Activated CD4-positive, alpha-beta T cell treated with anti-CD3 and anti-CD28 coated beads, Interleukin-2, Interleukin-4, amounts not matched to agents 100 ng/mL and 50 ng/mL, durations not matched to agents 16 hours and 8 hours (primary cell): ENCODE measurements around the gene OR8J1.
"Not testable (repeated sequence)": the region's sequence is repeated elsewhere in the genome, so short reads cannot be mapped to it uniquely, and the experiment has no call there.

Source experiments
- DNase-seq: peaks from one replicate; pipeline ENCODE4 v3.0.0-alpha.2; 2020; ENCODE audit warnings: low spot score

OR8J1 gene, protein sequence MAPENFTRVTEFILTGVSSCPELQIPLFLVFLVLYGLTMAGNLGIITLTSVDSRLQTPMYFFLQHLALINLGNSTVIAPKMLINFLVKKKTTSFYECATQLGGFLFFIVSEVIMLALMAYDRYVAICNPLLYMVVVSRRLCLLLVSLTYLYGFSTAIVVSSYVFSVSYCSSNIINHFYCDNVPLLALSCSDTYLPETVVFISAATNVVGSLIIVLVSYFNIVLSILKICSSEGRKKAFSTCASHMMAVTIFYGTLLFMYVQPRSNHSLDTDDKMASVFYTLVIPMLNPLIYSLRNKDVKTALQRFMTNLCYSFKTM

DNA sequence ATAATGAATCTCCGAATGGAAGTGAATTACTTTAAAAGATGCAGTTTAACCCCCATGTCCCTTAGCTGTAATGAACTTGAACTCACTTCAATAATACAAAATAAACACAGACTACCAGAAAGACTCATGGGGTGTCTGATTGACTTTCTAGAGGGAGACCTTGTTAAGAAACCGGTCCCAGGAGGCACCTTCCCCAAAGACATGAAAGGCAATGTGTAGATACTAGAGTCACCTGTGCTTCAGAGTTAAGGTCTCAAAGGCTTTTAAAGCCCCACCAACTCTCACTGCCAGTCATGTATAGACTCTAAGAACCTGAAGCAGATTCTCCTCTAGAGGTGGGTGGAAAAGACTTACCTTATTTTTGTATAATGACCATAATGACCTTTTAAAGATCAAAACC lies at the start of gene OR8J1:
Gene OR8J1, plus strand, starts transcription at position 301 of the 400 bp plus-strand sequence. CDS start 5,956 bp downstream, outside the sequence.
- DNase-seq, result no peak

DNA sequence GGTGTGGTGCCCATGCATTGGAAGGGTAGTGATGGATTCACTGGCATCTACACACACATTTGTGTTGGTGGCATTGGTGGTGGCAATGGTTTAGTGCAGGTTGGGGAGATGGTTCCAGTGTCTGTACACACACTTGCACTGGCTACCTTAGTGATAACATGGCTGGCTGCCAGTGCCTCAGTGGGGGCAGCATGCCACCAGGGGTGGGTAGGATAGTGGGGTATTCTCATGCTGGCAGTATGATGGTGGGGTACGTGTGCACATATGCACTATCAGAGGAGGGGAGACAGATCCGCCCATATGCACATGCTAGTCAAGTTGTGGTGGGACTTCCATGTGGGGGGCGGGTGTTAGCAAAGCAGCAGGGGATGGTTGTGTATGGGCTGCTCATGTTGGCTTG lies 46.3 kb upstream of the OR8J1 start:
- DNase-seq, result no peak

DNA sequence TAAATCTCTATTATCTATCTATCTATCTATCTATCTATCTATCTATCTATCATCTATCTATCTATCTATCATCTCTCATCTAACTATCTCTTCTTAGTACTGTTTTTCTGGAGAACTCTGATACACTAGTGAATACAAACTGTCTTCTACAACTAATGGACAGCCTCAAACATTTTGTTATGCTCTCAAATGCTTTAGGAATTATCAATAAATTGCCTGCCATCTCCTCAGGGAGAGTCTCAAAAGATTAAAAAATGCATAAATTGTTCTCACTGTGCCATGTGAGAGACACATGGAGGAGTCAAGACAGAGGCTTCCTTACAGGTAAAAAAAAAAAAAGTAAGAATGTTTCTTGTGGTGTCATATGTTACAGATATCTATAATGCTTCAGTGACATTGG lies 39.2 kb upstream of the OR8J1 start, which contains the start of gene OR8K3:
Gene OR8K3, plus strand, starts transcription at position 301 of the 400 bp plus-strand sequence. CDS start 3,163 bp downstream, outside the sequence.
- no peak for DNase-seq

DNA sequence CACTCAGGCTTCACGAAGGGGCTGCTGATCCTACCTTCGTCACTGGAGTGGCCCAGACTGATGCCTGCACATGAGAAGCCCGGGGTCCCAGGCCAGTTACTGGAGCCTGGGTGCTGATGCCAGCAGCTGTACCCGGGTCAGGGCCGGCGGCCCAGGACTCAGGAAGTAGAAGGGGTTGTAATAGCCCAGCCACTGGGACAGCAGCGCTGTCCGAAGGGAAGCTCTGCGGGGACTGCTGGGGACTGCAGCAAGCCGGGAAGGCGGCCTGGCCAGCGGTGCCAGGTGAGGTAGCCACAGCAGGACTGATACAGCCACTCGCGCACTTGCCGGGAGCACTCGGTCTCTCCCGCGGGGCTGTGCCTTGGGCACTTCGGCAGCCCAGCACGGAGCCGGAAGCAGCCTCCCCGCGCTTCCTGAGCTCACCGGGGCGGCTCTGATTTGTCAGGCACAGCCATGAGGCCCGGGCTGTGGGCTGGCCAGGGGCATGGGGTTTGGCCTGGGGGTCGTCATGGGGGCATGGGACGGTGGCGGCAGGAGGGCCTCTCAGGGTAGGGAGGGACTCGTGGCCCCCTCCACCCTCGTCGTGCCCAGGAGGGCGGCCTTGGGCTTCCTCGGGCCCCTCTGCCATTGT lies 22.1 kb upstream of the OR8J1 start:
- DNase-seq, result no peak

DNA sequence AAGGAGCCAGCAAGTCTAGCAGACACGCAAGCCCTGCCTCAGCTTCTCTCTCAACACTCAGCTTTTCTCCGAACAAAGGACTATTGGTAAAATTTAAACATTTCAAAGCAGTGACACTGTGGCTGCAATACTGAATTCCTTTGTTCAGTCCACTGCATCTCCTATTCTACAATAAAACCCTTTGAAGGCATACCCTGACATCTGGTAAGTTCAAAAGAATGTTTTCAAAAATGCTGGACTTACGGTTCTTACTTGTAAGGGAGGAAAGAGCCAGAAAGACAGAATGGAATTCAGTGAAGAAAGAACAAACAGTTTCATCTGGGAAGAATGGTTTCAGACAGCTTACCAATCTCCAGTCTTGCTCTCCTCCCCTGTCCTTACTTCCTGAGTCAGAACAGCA lies 20.9 kb upstream of the OR8J1 start:
- DNase-seq, result no peak

DNA sequence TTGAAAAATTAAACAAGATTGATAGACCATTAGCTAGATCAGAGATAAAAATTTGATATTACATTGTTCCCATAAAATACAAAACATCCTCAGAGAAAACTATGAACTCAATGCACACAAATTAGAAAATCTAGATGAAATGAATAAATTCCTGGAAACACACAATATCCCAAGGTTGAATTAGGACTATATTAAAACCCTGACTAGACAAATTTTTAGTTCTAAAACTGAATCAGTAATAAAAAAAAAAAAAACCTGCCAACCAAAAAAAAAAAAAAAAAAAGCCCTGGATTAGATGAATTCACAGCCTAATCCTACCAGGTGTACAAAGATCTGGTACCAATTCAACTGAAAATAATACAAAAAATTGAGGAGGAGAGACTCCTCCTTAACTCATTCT lies 13.8 kb upstream of the OR8J1 start:
- no peak for DNase-seq

DNA sequence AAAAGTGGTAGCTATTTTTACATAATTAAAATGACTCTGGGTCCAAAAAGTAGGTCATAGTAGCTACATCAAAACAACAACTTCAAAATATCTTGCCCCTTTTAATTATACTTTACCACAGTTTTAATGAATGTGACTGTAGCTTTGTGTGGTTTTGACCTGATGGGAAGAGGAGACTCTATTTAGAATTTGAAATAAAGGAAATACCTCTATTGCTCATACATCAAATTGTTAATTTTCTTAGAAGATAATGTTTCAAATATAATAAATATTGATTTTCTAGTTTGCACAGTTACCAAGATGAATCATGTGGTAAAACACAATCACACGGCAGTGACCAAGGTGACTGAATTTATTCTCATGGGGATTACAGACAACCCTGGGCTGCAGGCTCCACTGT lies 8.4 kb upstream of the OR8J1 start, which contains the start of gene OR8K1:
Gene OR8K1, plus strand, starts transcription at position 301 of the 400 bp plus-strand sequence. Its CDS starts 0 bp downstream, at position 301.
- DNase-seq, result no peak

DNA sequence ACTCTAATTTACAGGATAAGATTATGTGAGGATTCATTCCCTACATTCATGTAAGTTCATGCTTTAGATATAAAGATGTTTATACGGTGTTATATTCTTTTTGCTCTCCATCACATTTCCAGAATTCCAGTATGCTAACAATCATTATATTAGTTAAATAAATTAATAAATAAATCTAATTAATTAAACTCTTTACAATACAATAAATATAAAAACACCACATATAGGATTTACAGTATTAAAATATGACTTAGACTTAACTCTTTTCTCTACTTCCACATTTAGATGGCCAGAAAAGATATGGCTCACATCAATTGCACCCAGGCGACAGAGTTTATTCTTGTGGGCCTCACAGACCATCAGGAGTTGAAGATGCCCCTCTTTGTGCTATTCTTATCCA lies 21.2 kb downstream of the OR8J1 start, which contains the start of gene OR8U1:
Gene OR8U1, plus strand, starts transcription at position 301 of the 400 bp plus-strand sequence. Its CDS starts 0 bp downstream, at position 301.
- no peak for DNase-seq

DNA sequence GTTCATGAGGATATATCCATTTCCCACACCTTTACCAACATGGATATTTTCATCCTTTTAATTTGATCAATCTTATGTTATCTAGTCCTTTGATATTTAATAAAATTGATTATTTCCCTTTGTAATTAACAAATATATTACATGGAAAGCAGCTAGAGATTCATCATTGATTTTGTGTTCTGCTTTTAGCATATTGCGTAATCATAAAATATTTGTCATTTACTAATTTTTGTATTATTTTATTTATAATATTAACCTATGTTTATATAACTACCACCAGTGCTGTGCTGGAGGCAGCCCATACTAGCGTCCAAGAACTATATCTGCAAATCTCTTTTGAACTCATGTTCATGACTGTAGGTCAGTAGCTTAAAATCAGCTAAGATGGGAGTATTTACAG lies 26.0 kb downstream of the OR8J1 start:
- no peak for DNase-seq

DNA sequence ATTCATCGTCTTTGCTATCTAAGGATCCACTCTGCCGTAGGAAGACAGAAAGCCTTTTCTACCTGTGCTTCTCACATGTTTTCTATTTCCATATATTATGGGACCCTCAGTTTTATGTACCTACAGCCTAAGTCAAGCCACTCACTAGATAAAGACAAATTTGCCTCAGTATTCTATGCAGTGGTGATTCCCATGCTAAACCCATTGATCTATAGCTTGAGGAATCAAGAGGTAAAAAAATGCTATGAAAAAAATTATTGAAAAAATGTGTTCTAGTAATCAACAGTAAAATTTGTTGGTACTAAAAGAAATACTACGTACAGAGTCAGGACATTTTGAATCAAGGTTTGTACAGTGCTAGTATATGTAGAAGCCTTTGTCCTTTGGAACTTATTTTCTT lies 40.3 kb downstream of the OR8J1 start:
- no peak for DNase-seq

DNA sequence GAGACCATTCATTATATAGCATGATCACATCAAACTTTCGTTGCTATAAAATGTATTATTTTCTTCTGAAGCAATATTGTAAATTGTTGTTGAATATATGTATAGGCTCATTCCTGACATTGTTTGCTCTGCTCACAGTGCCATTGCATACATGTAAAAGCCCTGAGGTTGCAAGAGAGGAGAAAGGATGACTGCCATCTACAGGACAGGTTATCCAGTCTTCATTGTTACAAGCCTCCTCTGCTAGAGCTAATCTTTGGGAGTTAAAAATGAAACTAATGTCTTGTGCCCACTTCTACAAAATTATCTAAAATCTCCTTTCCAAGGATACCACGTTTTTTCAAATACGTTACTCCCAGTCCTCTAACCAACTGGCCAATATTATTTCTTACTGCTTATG lies 42.0 kb downstream of the OR8J1 start:
- DNase-seq, result no peak

DNA sequence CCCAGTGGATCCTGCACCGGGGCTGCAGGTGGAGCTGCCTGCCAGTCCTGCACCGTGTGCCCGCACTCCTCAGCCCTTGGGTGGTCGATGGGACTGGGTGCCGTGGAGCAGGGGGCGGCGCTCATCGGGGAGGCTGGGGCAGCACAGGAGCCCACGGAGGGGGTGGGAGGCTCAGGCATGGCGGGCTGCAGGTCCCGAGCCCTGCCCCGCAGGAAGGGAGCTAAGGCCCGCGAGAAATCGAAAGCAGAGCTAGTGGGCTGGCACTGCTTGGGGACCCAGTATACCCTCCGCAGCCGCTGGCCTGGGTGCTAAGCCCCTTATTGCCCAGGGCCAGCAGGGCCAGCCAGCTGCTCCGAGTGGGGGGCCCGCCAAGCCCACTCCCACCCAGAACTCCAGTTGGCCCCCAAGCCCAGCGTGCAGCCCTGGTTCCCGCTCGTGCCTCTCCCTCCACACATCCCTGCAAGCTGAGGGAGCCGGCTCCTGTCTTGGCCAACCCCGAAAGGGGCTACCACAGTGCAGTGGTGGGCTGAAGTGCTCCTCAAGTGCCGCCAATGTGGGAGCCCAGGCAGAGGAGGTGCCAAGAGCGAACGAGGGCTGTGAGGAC lies 47.9 kb downstream of the OR8J1 start:
- not testable (repeated sequence) for DNase-seq

DNA sequence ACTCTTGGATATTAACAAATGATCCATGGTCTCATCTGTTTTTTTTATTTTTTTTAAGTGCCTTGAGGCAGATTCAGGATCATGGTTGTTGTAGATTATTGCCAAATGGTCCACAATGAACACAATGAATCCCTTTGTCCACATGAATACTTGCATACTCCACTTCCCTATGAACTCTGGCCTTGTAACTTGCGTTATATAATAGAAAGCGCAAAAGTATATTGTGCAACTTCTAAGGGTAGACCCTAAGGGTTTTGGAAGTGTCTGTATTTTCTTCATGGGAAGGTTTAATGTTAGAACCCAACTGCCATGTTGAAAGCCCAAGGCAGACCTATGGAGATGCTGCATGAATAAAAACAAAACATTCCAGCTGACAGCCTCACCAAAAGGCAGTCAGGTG lies 50.3 kb downstream of the OR8J1 start:
- DNase-seq, result no peak

DNA sequence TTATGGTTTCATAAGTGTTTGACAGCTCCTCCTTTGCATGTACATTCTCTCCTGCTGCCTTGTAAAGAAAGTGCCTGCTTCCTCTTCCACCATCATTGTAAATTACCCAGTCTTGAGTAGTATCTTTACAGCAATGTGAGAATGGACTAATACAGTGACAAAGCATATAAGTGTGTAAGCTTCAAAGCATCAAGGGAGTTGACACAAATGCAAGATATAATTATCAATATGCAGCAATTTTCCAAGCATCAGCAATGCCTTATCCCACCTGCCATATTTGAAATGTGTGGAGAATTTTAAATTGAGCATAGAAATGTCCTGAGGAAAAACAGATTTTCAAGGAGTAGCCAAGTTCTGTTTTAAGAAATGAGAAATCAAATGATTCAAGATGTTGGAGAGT lies 56.7 kb downstream of the OR8J1 start:
- no peak for DNase-seq
